ENCODE results near the gene LRIG2.

DNA sequence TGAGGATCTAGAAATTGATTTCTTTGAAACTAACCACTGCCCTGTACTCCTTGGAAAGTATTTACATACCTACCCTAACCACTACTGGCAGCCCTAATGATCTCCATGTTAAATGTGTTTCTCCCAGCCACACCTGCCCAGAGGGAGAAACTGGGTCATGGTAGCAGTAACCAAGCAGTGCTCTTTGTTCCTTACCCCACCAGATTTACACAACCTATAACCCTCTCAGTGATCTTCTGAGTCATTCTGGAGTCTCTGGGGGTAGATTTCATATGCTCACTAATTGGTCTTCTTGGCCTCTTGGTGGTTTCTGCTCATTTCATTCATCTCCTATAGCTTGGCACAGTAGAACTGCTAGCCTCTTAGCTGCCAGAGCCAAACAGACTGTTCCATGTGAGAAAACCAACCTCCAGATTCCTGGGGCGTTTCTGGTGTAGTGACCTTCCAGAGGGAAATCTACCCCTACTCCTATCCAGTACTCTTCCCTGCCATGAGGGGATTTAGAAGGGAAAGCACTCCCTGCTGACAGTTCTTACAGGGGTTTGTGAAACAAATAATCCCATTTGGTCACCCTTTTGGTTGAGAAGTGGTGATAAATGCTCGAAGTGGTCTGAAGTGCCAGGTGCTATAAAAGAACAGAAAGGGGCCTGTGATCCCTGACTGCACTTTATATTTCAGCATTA is 36.2 kb upstream of the LRIG2 start:
- TF ChIP-seq CTCF (IDR thresholded peaks at IDR 0.05; ENCODE audit: poor library complexity) = no peak
- no peak for TF ChIP-seq EZH2 (IDR thresholded peaks at IDR 0.05; ENCODE audit: borderline replicate concordance)
- TF ChIP-seq EZH2phosphoT487 (IDR thresholded peaks at IDR 0.05; ENCODE audit: low read depth, severe bottlenecking, unreplicated experiment) = no peak

Data from hepatocyte (in vitro differentiated cells).